Measurements from ENCODE around the gene DHX8. TPM values are rescaled to one million over a fixed set of nuclear protein-coding genes. Genes with fewer than 3 reads are reported as not detected.

Gene DHX8
- total RNA-seq, 4 donors from 2014 or later = 15.3 to 44.9 (median 36.4) TPM

- no peaks in the 10 kb centered on the region for H3K9me3 ChIP-seq
- 11 to 20% methylated on average over 9 to 19 of the region's 19 CpGs for WGBS, 2 donors (ENCODE audit: low coverage in 1 of 2)
- intact Hi-C loops (cut with DNase I; ENCODE audit: low total_unique reads) = no loop called here
Observed at GRCh38 chr17:43562679-43563599, 79.2 kb downstream of the DHX8 start.

DNA sequence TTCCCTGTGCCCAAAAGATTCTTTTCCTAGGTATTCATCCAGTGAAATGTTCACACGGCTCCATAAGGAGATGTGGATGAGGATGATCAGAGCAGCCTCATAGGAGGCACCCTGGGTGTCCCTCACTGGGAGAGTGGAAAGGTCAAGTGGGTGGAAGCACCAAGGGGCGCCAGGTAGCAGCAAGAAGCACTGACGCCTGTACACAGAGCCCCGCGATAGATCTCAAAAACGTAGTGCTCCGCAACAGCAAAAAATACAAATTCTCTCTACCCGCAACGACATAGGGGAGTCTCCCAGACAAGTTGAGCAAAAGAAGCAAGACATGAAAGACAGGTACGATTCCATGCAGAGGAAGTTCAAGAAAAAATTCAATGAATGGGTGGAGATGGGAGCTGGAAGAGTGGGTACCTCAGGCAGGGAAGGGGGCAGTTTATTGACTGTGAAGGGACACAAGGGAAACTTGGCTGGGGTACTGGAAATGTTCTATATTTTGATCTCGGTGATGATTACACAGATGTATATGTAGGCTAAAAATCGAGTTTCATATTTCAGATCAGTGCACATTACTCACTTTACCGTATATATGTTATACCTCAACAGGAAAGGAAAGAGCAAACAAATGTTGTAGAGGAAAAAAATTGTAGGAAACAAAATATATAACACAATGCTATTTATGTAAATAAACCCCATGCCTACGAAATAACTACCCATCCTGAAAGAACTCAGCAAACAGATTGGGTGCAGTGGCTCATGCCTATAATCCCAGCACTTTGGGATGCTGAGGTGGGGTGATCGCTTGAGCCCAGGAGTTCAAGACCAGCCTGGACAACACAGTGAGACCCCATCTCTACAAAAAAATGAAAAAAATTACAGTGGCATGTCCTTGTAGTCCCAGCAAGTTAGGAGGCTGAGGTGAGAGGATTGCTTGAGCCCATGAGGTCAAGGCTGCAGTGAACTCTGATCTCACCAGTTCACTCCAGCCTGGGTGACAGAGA lies 80.1 kb downstream of the DHX8 start:
- H3K36me3 ChIP-seq = no peaks in the 10 kb centered on the region
- TF ChIP-seq POLR2A (IDR thresholded peaks at IDR 0.05) = no peak
- TF ChIP-seq, protein P1, sequence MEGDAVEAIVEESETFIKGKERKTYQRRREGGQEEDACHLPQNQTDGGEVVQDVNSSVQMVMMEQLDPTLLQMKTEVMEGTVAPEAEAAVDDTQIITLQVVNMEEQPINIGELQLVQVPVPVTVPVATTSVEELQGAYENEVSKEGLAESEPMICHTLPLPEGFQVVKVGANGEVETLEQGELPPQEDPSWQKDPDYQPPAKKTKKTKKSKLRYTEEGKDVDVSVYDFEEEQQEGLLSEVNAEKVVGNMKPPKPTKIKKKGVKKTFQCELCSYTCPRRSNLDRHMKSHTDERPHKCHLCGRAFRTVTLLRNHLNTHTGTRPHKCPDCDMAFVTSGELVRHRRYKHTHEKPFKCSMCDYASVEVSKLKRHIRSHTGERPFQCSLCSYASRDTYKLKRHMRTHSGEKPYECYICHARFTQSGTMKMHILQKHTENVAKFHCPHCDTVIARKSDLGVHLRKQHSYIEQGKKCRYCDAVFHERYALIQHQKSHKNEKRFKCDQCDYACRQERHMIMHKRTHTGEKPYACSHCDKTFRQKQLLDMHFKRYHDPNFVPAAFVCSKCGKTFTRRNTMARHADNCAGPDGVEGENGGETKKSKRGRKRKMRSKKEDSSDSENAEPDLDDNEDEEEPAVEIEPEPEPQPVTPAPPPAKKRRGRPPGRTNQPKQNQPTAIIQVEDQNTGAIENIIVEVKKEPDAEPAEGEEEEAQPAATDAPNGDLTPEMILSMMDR (IDR thresholded peaks at IDR 0.05) = no peak
- TF ChIP-seq EP300 (IDR thresholded peaks at IDR 0.05; ENCODE audit: low read depth) = no peak
- no peak for TF ChIP-seq POLR2AphosphoS5 (IDR thresholded peaks at IDR 0.05)
- H3K4me1 ChIP-seq = peaks cover 6 to 14% (median 8%) of the 10 kb centered on the region in 4 donors
- WGBS, 2 donors (ENCODE audit: low coverage in 1 of 2) = 63 to 68% methylated on average over 2 to 15 of the region's 15 CpGs
- H3K9me3 ChIP-seq = no peaks in the 10 kb centered on the region
- no peak overlapping the region for H3K4me3 ChIP-seq
- intact Hi-C loops (cut with DNase I; ENCODE audit: low total_unique reads) = no loop called here
- H3K27me3 ChIP-seq = peaks cover 8% of the 10 kb centered on the region
- H3K27ac ChIP-seq = no peak overlapping the region
- no peak for DNase-seq
- in situ Hi-C loops (cut with MboI; ENCODE audit: low pct_ligation_motif_present in 1 of 4, low pct_unique_long_range_greater_than_20kb in 1 of 4, low sequenced_read_pairs in 3 of 4) = no loop called here

More at GRCh38 chr17:43562679-43563599, 79.2 kb downstream of the DHX8 start:
- Histone ChIP-seq H3K27me3 (peaks cover 8% of the 10 kb centered on the region), H3K36me3 (no peaks in the 10 kb centered on the region), H3K4me1 (peaks cover 6 to 14% (median 8%) of the 10 kb centered on the region in 4 donors), H3K4me3 (no peak overlapping the region), H3K27ac (no peak overlapping the region)
- in situ Hi-C loops (cut with MboI; ENCODE audit: low pct_ligation_motif_present in 1 of 4, low pct_unique_long_range_greater_than_20kb in 1 of 4, low sequenced_read_pairs in 3 of 4) = no loop called here
- peak in 1 of 3 donors; percentile 43 for TF ChIP-seq POLR2AphosphoS5 (IDR thresholded peaks at IDR 0.05)
- no peak for TF ChIP-seq POLR2A (IDR thresholded peaks at IDR 0.05)
- DNase-seq = no peak

- Histone ChIP-seq H3K9me3 (no peaks in the 10 kb centered on the region), H3K27ac (no peak overlapping the region), H3K27me3 (peaks cover 6% of the 10 kb centered on the region), H3K36me3 (no peaks in the 10 kb centered on the region), H3K4me3 (no peak overlapping the region), H3K4me1 (peaks cover 0 to 7% (median under 1%) of the 10 kb centered on the region in 4 donors)
- WGBS, 2 donors (ENCODE audit: low coverage in 1 of 2) = 76 to 88% methylated on average over 3 to 5 of the region's 5 CpGs
- in situ Hi-C loops (cut with MboI; ENCODE audit: low pct_ligation_motif_present in 1 of 4, low pct_unique_long_range_greater_than_20kb in 1 of 4, low sequenced_read_pairs in 3 of 4) (no loop called here), intact Hi-C loops (cut with DNase I; ENCODE audit: low total_unique reads) (no loop called here)
- TF ChIP-seq, protein P1 (IDR thresholded peaks at IDR 0.05) = no peak
- TF ChIP-seq EP300 (IDR thresholded peaks at IDR 0.05; ENCODE audit: low read depth) = no peak
- no peak for TF ChIP-seq POLR2AphosphoS5 (IDR thresholded peaks at IDR 0.05)
- TF ChIP-seq POLR2A (IDR thresholded peaks at IDR 0.05) = no peak
- DNase-seq = no peak
Observed at GRCh38 chr17:43568506-43569082, 84.8 kb downstream of the DHX8 start.

- peaks cover 3 to 19% (median 9%) of the 10 kb centered on the region in 4 donors for H3K4me1 ChIP-seq
- intact Hi-C loops (cut with DNase I; ENCODE audit: low total_unique reads) (loop anchor here (10.0 kb wide), 1 partner anchor 184 kb away; the partner anchor contains the start of gene SOST), in situ Hi-C loops (cut with MboI; ENCODE audit: low pct_ligation_motif_present in 1 of 4, low pct_unique_long_range_greater_than_20kb in 1 of 4, low sequenced_read_pairs in 3 of 4) (loop anchor here in 2 of 4 donors (10.0 kb wide), 1 partner anchor 194 kb away; no protein-coding TSS in a partner anchor)
- DNase-seq = no peak
- H3K4me3 ChIP-seq = no peak overlapping the region
- H3K36me3 ChIP-seq = no peaks in the 10 kb centered on the region
- H3K9me3 ChIP-seq = no peaks in the 10 kb centered on the region
- no peaks in the 10 kb centered on the region for H3K27me3 ChIP-seq
- TF ChIP-seq, protein P1 (IDR thresholded peaks at IDR 0.05) = no peak
- TF ChIP-seq POLR2A (IDR thresholded peaks at IDR 0.05) (no peak), POLR2AphosphoS5 (IDR thresholded peaks at IDR 0.05) (no peak), EP300 (IDR thresholded peaks at IDR 0.05; ENCODE audit: low read depth) (no peak)
- 88 to 95% methylated on average over 2 to 3 of the region's 3 CpGs for WGBS, 2 donors (ENCODE audit: low coverage in 1 of 2)
- no peak overlapping the region for H3K27ac ChIP-seq
Observed at GRCh38 chr17:43570518-43570928, 86.7 kb downstream of the DHX8 start.

All from transverse colon (tissue), 4 donors.